Esophagus (tissue), 2 donors: ENCODE results near the gene NDRG3. TPM values are rescaled to one million over a fixed set of nuclear protein-coding genes. Genes with fewer than 3 reads are reported as not detected.

ENCODE experiments used
- H3K27ac ChIP-seq, 2 donors: one replicate each; pipeline ENCODE4 v1.5.1; 2013; ENCODE audit warnings: low read depth in 2 of 2, mild to moderate bottlenecking in 2 of 2, inconsistent platforms in 1 of 2, low read length in 1 of 2, moderate library complexity in 1 of 2
- H3K27me3 ChIP-seq, 2 donors: one replicate each; pipeline ENCODE4 v1.6.1; 2013; ENCODE audit warnings: low read length in 2 of 2, control low read depth in 1 of 2, mild to moderate bottlenecking in 1 of 2; ENCODE audit not compliant: insufficient read depth in 2 of 2, control insufficient read depth in 1 of 2
- H3K36me3 ChIP-seq, 2 donors: one replicate each; pipeline ENCODE4 v1.6.1; 2013; ENCODE audit warnings: low read length in 1 of 2; ENCODE audit not compliant: control insufficient read depth in 2 of 2, insufficient read depth in 2 of 2
- H3K4me1 ChIP-seq, 2 donors: one replicate each; pipeline ENCODE4 v1.6.1; 2013; ENCODE audit warnings: low read length in 1 of 2; ENCODE audit not compliant: control insufficient read depth in 2 of 2, insufficient read depth in 2 of 2
- H3K4me3 ChIP-seq, 2 donors: one replicate each; pipeline ENCODE4 v1.5.1; 2013; ENCODE audit warnings: low read length in 2 of 2, mild to moderate bottlenecking in 2 of 2, low read depth in 1 of 2, moderate library complexity in 1 of 2
- H3K9me3 ChIP-seq, 2 donors: one replicate each; pipeline ENCODE4 v1.6.1; 2013; ENCODE audit warnings: mild to moderate bottlenecking in 2 of 2, low read depth in 1 of 2, low read length in 1 of 2, moderate library complexity in 1 of 2; ENCODE audit not compliant: control insufficient read depth in 2 of 2, insufficient read depth in 1 of 2
- WGBS, 2 donors: extraction: QIAGEN DNeasy Blood & Tissue Kit; methylation state at CpG; one replicate each; pipeline ENCODE4 v1.1.7; 2013; 5-methylcytosine and 5-hydroxymethylcytosine counted together
- polyA plus RNA-seq, 2 donors: library from polyadenylated mRNA; stranded (reverse); fragments of 200-250 nt; gene quantifications; one replicate each; pipeline ENCODE4 v1.2.3, GENCODE V29; 2013
- donor health status: healthy with polysubstance abuse.
- donor health status: Bipolar disorder and iron deficiency.

NDRG3 gene
- polyA plus RNA-seq = 10 to 100 TPM; 14.6 TPM

DNA sequence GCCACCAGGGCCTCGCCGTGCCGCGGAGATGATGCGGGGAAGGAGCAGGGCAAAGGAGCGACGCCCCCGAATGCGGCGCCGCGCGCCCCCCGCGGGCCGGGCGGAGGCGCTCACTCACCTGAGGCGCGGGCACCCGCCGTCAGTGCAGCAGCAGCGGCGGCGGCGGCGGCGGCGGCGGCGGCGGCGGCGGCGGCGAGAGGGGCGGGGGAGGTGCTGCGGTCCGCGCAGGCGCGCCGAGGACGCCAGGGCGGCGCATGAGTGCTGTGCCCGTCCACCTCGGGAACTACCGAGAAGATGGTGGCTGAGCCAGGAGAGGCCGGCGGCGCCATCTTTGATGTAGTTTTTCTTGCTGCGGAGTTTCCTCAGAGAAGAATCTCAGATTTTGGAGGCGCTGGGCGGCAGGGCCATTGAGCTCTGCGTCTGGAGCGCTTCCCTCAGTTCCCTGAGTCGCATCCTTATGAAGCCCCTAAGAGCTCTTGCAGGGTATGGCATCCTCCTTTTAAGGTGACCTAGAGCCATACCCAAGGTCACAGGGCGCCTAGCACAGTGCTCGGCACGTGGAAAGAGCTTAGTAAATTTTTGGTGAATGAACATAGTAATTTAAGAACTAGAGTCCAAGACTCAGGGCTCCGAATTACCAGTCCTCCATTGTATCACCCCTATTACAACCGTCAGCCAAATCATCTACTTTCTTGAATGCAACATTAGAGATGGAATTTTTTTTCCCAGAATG, at the start of gene NDRG3:
TSS of gene NDRG3 (minus strand) at position 164 of the 733 bp plus-strand sequence. CDS start 24,355 bp downstream, outside the sequence.
- Histone ChIP-seq H3K4me3 (peak within 1 kb of the TSS; percentile 80 to 91), H3K9me3 (no peaks in the 10 kb centered on the region), H3K36me3 (no peaks in the 10 kb centered on the region), H3K27me3 (no peaks in the 10 kb centered on the region), H3K4me1 (peaks cover 3% of the 10 kb centered on the region in 2 donors), H3K27ac (peak within 1 kb of the TSS; percentile 60 to 63)
- 2 to 3% methylated on average over 35 to 63 of the region's 63 CpGs for WGBS, 2 donors

DNA sequence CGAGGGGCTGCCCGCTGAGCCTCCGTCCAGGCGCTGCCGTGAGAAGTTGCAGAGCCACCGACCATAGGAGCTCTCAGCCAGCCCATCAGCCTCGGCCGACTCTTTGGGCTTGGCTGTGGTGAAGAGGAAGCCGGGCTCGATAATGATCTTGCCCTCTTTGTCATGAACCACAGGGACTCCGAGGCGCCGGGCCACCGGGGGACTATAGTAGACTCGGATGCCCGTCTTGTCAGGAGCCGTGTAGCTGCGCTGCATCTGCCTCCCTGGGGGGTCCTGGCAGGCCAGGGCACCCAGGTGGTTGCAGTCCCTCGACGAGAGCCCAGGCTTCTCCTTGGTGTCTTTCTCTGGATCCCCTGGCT, 48.2 kb upstream of the NDRG3 start:
- Histone ChIP-seq H3K27ac (no peak overlapping the region), H3K4me1 (no peaks in the 10 kb centered on the region), H3K27me3 (no peaks in the 10 kb centered on the region), H3K9me3 (no peaks in the 10 kb centered on the region), H3K4me3 (no peak overlapping the region), H3K36me3 (peaks cover 0 to 41% of the 10 kb centered on the region in 2 donors)
- WGBS, 2 donors = 90 to 92% methylated on average over 18 to 20 of the region's 20 CpGs

DNA sequence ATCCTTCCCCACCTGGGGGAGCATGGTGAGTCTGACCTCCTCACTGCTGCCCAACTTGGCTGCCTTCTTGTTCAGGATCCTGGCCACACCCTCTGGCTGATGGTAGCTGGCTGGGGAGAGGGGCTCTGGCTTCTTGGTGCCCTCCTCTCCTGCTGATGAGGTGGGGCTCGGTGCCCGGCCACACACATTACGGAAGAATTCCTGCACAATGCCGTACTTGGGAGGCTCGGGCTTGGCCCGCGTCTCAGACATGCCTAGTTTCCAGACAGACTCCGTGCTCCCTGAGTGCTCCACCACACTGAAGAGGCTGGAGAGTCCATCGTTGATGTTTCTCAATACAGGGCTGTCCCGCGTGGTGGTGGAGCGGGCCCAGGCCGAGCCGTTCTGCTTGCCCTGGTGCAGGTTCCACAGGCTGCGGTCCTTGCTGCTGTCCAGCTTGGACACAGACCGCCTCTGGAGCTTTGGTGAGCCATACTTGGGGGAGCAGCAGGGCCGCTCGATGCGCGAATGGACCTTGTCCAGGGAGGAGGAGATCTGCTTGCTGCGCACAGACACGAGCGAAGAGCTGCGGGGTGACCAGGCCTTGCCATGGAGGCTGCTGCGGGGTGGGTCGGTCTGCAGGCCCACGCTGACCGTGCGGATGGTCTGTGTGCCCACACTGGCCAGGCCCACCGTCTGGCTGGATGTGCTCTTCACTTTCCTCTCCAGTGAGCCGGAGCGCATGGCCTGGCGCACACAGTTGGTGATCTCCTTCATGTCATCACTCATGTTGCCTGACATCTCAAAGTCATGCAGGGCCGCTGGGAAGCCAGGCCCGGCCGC, 47.6 kb upstream of the NDRG3 start:
- Histone ChIP-seq H3K36me3 (peaks cover 0 to 40% of the 10 kb centered on the region in 2 donors), H3K27me3 (no peaks in the 10 kb centered on the region), H3K27ac (no peak overlapping the region), H3K4me3 (no peak overlapping the region), H3K4me1 (no peaks in the 10 kb centered on the region), H3K9me3 (no peaks in the 10 kb centered on the region)
- WGBS, 2 donors = 94 to 95% methylated on average over 33 to 36 of the region's 36 CpGs

DNA sequence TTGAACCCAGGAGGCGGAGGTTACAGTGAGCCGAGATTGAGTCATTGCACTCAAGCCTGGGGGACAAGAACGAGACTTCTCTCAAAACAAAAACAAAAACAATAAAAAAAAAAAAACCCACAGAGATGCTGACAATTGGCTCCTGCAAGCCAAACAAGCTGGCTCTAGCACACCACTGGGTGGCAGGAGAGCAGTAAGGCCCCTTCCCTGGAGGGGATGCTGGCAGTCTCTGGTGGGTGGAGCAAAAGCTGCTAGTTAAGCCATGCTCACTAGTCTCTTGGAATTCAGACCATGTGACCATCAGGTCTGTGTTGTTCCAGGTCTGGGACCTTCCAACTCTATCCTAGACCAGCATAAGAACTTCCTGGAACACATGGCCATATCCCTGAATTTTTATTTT, 46.5 kb upstream of the NDRG3 start:
- 61 to 73% methylated on average over 3 of the region's 3 CpGs for WGBS, 2 donors
- H3K36me3 ChIP-seq = peaks cover 0 to 31% of the 10 kb centered on the region in 2 donors
- no peak overlapping the region for H3K27ac ChIP-seq
- no peaks in the 10 kb centered on the region for H3K4me1 ChIP-seq
- no peaks in the 10 kb centered on the region for H3K9me3 ChIP-seq
- H3K4me3 ChIP-seq = no peak overlapping the region
- H3K27me3 ChIP-seq = no peaks in the 10 kb centered on the region

DNA sequence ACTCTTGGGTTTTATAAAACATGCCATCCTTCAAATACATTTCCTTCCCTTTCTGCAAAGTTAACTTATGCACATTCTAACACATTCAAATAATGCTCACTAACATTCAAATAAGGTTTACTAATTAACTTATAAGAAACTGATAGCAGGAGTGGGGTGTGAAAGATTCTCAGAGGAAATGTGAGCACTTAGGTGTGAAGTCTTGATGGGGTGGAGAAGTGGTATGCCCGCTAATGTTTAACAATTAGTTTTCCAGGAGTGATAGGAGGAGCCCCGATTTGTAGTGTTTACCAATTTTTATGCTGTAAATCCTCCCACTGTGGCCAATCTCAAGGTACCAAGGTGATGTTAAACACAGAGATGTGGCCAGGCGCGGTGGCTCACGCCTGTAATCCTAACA, 46.0 kb upstream of the NDRG3 start:
- no peaks in the 10 kb centered on the region for H3K9me3 ChIP-seq
- H3K4me3 ChIP-seq = no peak overlapping the region
- no peaks in the 10 kb centered on the region for H3K4me1 ChIP-seq
- 88 to 92% methylated on average over 5 of the region's 5 CpGs for WGBS, 2 donors
- H3K27ac ChIP-seq = no peak overlapping the region
- H3K36me3 ChIP-seq = peaks cover 0 to 26% of the 10 kb centered on the region in 2 donors
- no peaks in the 10 kb centered on the region for H3K27me3 ChIP-seq

DNA sequence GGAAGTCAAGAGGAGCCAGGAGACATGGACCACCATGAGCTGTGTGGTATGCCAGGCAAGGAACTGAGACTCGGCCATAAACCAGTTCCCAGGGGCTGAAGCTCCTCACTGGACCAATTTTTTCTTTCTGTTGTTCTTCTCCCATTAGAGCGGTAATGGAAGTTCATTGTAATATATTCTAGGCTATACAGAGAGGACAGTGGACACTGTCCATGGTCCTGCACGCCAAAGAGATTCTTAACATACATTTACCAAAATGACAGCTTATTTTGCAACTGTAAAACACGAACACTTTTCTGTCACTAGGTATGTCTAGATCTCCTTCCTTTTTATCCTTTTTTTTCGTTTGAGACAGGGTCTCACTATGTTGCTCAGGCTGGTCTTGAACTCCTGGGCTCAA, 40.8 kb upstream of the NDRG3 start:
- Histone ChIP-seq H3K27ac (no peak overlapping the region), H3K4me1 (no peaks in the 10 kb centered on the region), H3K4me3 (no peak overlapping the region), H3K36me3 (peaks cover 3 to 29% of the 10 kb centered on the region in 2 donors), H3K9me3 (no peaks in the 10 kb centered on the region), H3K27me3 (no peaks in the 10 kb centered on the region)
- 85 to 90% methylated on average over 5 of the region's 5 CpGs for WGBS, 2 donors

DNA sequence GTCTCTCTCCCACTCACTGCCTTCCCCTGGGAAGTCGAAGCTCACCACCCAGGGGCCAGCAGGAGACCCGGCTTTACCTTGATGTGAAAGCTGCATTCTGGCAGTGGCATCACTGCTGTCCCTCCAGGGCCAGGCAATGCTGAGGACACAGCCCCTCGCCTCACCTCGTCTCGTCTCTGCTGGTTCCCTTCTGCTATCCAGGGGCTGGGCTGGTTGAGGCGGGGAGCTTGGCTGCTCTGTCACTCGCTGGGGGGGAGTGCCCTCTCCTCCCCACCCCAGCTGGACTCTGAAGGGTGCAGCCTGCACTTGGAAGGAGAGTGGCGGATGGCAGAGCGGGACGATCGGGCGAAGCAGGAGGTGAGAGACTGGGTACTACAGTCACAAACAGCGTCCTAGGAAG, 40.4 kb upstream of the NDRG3 start:
- Histone ChIP-seq H3K9me3 (no peaks in the 10 kb centered on the region), H3K27ac (no peak overlapping the region), H3K4me3 (no peak overlapping the region), H3K36me3 (peaks cover 3 to 25% of the 10 kb centered on the region in 2 donors), H3K4me1 (no peaks in the 10 kb centered on the region), H3K27me3 (no peaks in the 10 kb centered on the region)
- 96% methylated on average over 13 of the region's 13 CpGs for WGBS, 2 donors

DNA sequence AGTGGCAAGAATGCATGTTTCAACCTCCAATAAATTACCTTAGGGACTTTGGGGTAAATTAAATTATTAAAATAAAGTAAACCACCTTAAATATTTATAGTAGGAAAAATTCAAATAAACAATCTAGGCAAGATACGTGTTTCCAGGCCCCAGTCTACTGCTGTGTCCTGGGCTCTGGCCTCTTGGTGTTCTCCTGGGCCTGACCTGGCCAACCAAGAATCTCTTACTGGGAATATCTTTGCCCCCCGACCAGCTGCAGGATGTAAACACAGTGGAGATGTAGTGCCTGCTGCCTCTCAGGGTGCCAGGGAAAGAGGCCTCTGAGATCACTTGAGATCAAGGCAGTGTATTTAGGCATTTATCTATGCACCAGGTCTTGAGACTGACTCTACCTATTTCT, 39.4 kb upstream of the NDRG3 start:
- Histone ChIP-seq H3K4me3 (no peak overlapping the region), H3K27ac (no peak overlapping the region), H3K27me3 (no peaks in the 10 kb centered on the region), H3K4me1 (no peaks in the 10 kb centered on the region), H3K36me3 (peaks cover 3 to 25% of the 10 kb centered on the region in 2 donors), H3K9me3 (no peaks in the 10 kb centered on the region)
- 71 to 73% methylated on average over 2 of the region's 2 CpGs for WGBS, 2 donors

DNA sequence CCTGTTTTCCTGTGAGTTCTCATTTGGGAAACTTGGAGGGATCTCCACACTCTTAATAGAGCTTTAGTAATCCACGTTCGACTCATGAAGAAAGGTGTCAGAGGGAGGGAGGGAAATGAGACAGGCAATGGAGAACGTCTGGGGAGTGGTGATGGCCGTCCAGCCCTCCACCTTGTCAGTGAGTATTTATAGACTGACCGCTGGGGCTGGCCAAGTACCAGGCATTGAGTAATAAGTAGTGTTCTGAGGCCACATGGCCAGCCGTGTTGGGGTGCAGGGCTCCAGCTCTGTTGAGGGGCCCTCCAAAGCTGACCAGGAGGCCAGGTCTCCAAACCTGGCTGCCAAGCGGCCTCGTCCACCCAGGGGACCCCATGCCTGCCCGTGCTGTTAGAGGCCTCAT, 39.0 kb upstream of the NDRG3 start:
- WGBS, 2 donors = 73 to 80% methylated on average over 9 of the region's 9 CpGs
- H3K9me3 ChIP-seq = no peaks in the 10 kb centered on the region
- no peaks in the 10 kb centered on the region for H3K4me1 ChIP-seq
- H3K36me3 ChIP-seq = peaks cover 3 to 25% of the 10 kb centered on the region in 2 donors
- peak overlapping the region in 1 of 2 donors; percentile 71 for H3K27ac ChIP-seq
- no peaks in the 10 kb centered on the region for H3K27me3 ChIP-seq
- no peak overlapping the region for H3K4me3 ChIP-seq
